A549 (cell line): Measurements from ENCODE around the gene FAM20C. TPM values are rescaled to one million over a fixed set of nuclear protein-coding genes. Genes with fewer than 3 reads are reported as not detected.
A peak's percentile ranks its signal among the peaks of the same experiment; 100 is the strongest.

ENCODE experiments used
- ATAC-seq, 2 experiments: fragments of 200-7000 bp in 1 of 2; fragments of >200 bp in 1 of 2; cut with Nextera tagmentation in 1 of 2; cut with Tn5 transposase in 1 of 2; 3 replicates each; pipeline versions ENCODE4 v1.8.0 to v1.9.1; 2018 to 2020; ENCODE audit warnings: mild to moderate bottlenecking in 1 of 2, moderate library complexity in 1 of 2
- CTCF ChIA-PET: fragments of 300-600 bp; sonication (Branson Sonifier 250); formaldehyde crosslinking; extraction: SDS; loops from one replicate; lab custom pipeline; 2021; ENCODE audit warnings: antibody characterized with exemption, inconsistent platforms; lab: Yijun Ruan, JAX
- POLR2A ChIA-PET: fragments of 350-600 bp; formaldehyde crosslinking; extraction: SDS; loops from one replicate; lab custom pipeline; 2021; ENCODE audit warnings: antibody characterized with exemption, inconsistent platforms; lab: Yijun Ruan, JAX
- DNase-seq, 2 experiments: peaks; one replicate each; pipeline versions ENCODE4 v3.0.0 to v3.0.0-alpha.2; 2011 to 2016; ENCODE audit warnings: low read depth in 1 of 2, low spot score in 1 of 2
- FAIRE-seq: peaks from 2 replicates; lab custom pipeline; 2011; peaks lifted over from hg19 to GRCh38; lab: Jason Lieb, UNC
- H3K27ac ChIP-seq, 2 experiments: fragments of >200 bp; sonication (Bioruptor Twin); formaldehyde crosslinking; 3 replicates each; pipeline ENCODE4 v1.5.1; 2016 to 2017
- H3K4me1 ChIP-seq: fragments of >200 bp; sonication (Bioruptor Twin); formaldehyde crosslinking; 3 replicates; pipeline ENCODE4 v1.6.1; 2016
- H3K4me2 ChIP-seq: fragments of >200 bp; sonication (Bioruptor Twin); formaldehyde crosslinking; 3 replicates; pipeline ENCODE4 v1.6.1; 2016
- H3K4me3 ChIP-seq: fragments of >200 bp; sonication (Bioruptor Twin); formaldehyde crosslinking; 3 replicates; pipeline ENCODE4 v1.5.1; 2016
- H3K9me3 ChIP-seq: fragments of >200 bp; sonication (Bioruptor Twin); formaldehyde crosslinking; 3 replicates; pipeline ENCODE4 v1.6.1; 2016
- CBX8 ChIP-seq: fragments of 200-600 bp; sonication (generic); IDR thresholded peaks from 2 replicates; pipeline ENCODE4 v1.6.1; 2016
- CHD4 ChIP-seq: fragments of 200-600 bp; sonication (generic); IDR thresholded peaks from 2 replicates; pipeline ENCODE4 v1.6.1; 2016; ENCODE audit warnings: antibody characterized with exemption, mild to moderate bottlenecking, borderline replicate concordance
- ESRRA ChIP-seq: fragments of 150-350 bp; IDR thresholded peaks from 2 replicates; pipeline ENCODE4 v1.6.1; 2014; ENCODE audit warnings: mild to moderate bottlenecking, low read length, borderline replicate concordance
- FOSL2 ChIP-seq, 2 experiments: fragments of 450-650 bp in 1 of 2; fragments of >200 bp in 1 of 2; sonication (Bioruptor Twin) in 1 of 2; formaldehyde crosslinking; IDR thresholded peaks; 2 replicates each; pipeline versions ENCODE4 v1.5.0 to v1.6.1; 2016 to 2020; ENCODE audit warnings: mild to moderate bottlenecking in 1 of 2, moderate library complexity in 1 of 2
- JUN ChIP-seq, 2 experiments: fragments of >200 bp; sonication (Bioruptor Twin); formaldehyde crosslinking; IDR thresholded peaks; 2 replicates in 1 of 2; 3 replicates in 1 of 2; pipeline ENCODE4 v1.6.1; 2016 to 2017
- KDM1A ChIP-seq: fragments of 200-600 bp; sonication (generic); IDR thresholded peaks from 2 replicates; pipeline ENCODE4 v1.6.1; 2016; ENCODE audit warnings: low read depth, mild to moderate bottlenecking
- MAFK ChIP-seq: fragments of 450-650 bp; IDR thresholded peaks from 2 replicates; pipeline ENCODE4 v1.6.1; 2014; ENCODE audit not compliant: partially characterized antibody
- MAX ChIP-seq: IDR thresholded peaks from 2 replicates; pipeline ENCODE4 v1.6.1; 2012
- NPAS2 ChIP-seq: fragments of 250-450 bp; sonication (Bioruptor Pico); IDR thresholded peaks from 2 replicates; pipeline ENCODE4 v1.8.0; 2022; ENCODE audit warnings: mild to moderate bottlenecking, moderate library complexity, borderline replicate concordance
- NR3C1 ChIP-seq: fragments of >200 bp; sonication (Bioruptor Twin); formaldehyde crosslinking; IDR thresholded peaks from 3 replicates; pipeline ENCODE4 v1.6.1; 2017
- POLR2A ChIP-seq: IDR thresholded peaks from 2 replicates; pipeline ENCODE4 v1.6.1; 2012; ENCODE audit warnings: mild to moderate bottlenecking, low read length
- POLR2AphosphoS2 ChIP-seq: conservative IDR thresholded peaks from 2 replicates; pipeline ENCODE4 v1.6.1; 2012; ENCODE audit warnings: low read length, improper control_type of control experiment, inconsistent platforms
- RAD21 ChIP-seq, 2 experiments: fragments of >200 bp in 1 of 2; sonication (Bioruptor Twin) in 1 of 2; formaldehyde crosslinking in 1 of 2; IDR thresholded peaks in 1 of 2; conservative IDR thresholded peaks in 1 of 2; 2 replicates in 1 of 2; 3 replicates in 1 of 2; pipeline ENCODE4 v1.6.1; 2012 to 2018; ENCODE audit warnings: inconsistent platforms in 1 of 2
- SREBF2 ChIP-seq: fragments of 450-650 bp; IDR thresholded peaks from 2 replicates; pipeline ENCODE4 v1.6.1; 2014; ENCODE audit warnings: mild to moderate bottlenecking, moderate library complexity
- TP53 ChIP-seq: fragments of 250-450 bp; sonication (Bioruptor Pico); IDR thresholded peaks from 2 replicates; pipeline ENCODE4 v1.5.0; 2021; ENCODE audit warnings: mild to moderate bottlenecking, moderate library complexity
- USF2 ChIP-seq: fragments of 450-650 bp; IDR thresholded peaks from 2 replicates; pipeline ENCODE4 v1.6.1; 2014; ENCODE audit warnings: antibody characterized with exemption
- ZC3H11A ChIP-seq: fragments of 450-650 bp; IDR thresholded peaks from 2 replicates; pipeline ENCODE4 v1.6.1; 2014; ENCODE audit warnings: antibody characterized with exemption, mild to moderate bottlenecking
- ZFP36 ChIP-seq: fragments of 450-650 bp; IDR thresholded peaks from 2 replicates; pipeline ENCODE4 v1.6.1; 2014; ENCODE audit warnings: borderline replicate concordance; ENCODE audit not compliant: partially characterized antibody
- ZNF302 ChIP-seq: fragments of 250-450 bp; sonication (Bioruptor Pico); IDR thresholded peaks from 2 replicates; pipeline ENCODE4 v1.9.0; 2021; ENCODE audit warnings: inconsistent platforms, mild to moderate bottlenecking, moderate library complexity
- ZSCAN20 ChIP-seq: fragments of 250-450 bp; sonication (Bioruptor Pico); IDR thresholded peaks from 2 replicates; pipeline ENCODE4 v1.8.0; 2022; ENCODE audit warnings: mild to moderate bottlenecking, moderate library complexity
- WGBS: methylation state at CpG from one replicate; pipeline ENCODE4 v1.1.6; 2017; ENCODE audit errors: missing lambda C conversion rate; 5-methylcytosine and 5-hydroxymethylcytosine counted together
- polyA plus RNA-seq, 4 experiments: library from polyadenylated mRNA; depleted of rRNA in 3 of 4; stranded (reverse); fragments of >200 nt; fragmentation: RNase III in 1 of 4; extraction: RNeasy Plus Mini Kit Qiagen cat#74134 plus additional on column Dnase treatment in 1 of 4; gene quantifications; 2 replicates in 3 of 4; 3 replicates in 1 of 4; pipeline ENCODE4 v1.2.3, GENCODE V29; 2011 to 2017

The FAM20C gene
- polyA plus RNA-seq, 2 of the 4 experiments (the other 2 are of a cell fraction) = 5.6 to 20.3 TPM

DNA sequence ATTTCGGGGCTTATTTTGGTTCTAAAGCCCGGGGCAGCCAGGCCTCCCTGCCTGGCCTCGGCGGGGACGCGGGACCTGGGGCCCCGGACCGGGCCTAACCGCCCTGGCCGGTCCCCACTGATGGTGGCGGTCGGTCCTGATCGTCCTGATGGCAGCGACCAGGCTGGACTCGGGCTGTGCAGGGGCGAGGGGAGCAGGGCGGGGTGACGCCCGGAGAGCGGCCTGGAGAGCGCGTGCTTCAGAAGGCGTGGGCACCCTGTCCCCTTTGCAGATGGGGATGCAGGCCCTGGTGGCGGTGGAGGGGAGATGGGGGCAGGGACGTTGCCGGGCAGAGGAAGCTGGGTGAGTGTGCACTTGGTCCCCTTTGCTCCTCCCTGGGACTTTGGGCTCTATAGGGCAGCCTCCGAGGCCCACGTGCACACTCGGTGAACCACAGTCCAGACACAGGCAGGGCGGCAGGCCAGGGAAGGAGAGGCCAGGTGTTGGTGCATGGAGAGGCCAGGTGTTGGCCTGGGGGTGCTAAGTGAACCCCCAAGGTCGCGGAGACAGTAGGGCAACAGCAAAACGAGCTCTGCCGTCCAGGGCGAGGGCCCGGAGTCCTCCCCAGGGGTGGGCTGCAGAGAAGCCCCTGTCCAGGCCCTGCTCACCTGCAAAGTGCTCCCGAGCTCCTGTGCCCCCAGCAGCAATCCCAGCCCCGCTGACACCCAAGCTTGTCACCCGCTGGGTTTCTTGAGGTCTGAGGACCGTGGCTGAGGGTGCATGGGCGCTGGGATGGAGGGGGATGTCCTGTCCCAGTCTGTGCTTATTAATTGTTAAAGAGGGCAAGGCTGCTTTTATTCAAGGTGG, 42.4 kb upstream of the FAM20C start:
- peaks cover 8% of the 10 kb centered on the region for H3K4me1 ChIP-seq
- POLR2A ChIA-PET = interaction anchor here (1.0 to 1.5 kb wide), 5 partner anchors 9 to 85 kb away, joined by 3 to 5 read pairs (median 3); partner anchors contain the start of gene FAM20C
- WGBS = 65% methylated on average over 38 of the region's 41 CpGs
- peak overlapping the region; percentile 94 for H3K4me2 ChIP-seq
- peak overlapping the region; percentile 45 for H3K4me3 ChIP-seq
- CTCF ChIA-PET = interaction anchor here (1.0 kb wide), 1 partner anchor 12 kb away, joined by 3 read pairs; no protein-coding TSS in a partner anchor
- peak overlapping the region; percentile 91 to 98 for H3K27ac ChIP-seq
- no peaks in the 10 kb centered on the region for H3K9me3 ChIP-seq
- TF ChIP-seq SREBF2 = no peak
- peak; percentile 30; the same call in 1 of the 2 replicates for TF ChIP-seq POLR2A
- no peak for TF ChIP-seq NR3C1
- DNase-seq (no peak), FAIRE-seq (no peak), ATAC-seq (peak; percentile 47 to 56; a peak in 5 of 6 replicates)

- ChIA-PET POLR2A (no interaction called here), CTCF (interaction anchor here (1.0 kb wide), 1 partner anchor 12 kb away, joined by 3 read pairs; no protein-coding TSS in a partner anchor)
- 90% methylated on average over 13 of the region's 13 CpGs for WGBS
- FAIRE-seq (no peak), ATAC-seq (no peak), DNase-seq (no peak)
- Histone ChIP-seq H3K4me2 (no peak overlapping the region), H3K9me3 (no peaks in the 10 kb centered on the region), H3K27ac (no peak overlapping the region), H3K4me1 (peaks cover 13% of the 10 kb centered on the region), H3K4me3 (no peak overlapping the region)
- no peak for TF ChIP-seq JUN (IDR thresholded peaks at IDR 0.05)
These were observed 41.6 kb upstream of the FAM20C start for GRCh38 chr7:150811-151221.

DNA sequence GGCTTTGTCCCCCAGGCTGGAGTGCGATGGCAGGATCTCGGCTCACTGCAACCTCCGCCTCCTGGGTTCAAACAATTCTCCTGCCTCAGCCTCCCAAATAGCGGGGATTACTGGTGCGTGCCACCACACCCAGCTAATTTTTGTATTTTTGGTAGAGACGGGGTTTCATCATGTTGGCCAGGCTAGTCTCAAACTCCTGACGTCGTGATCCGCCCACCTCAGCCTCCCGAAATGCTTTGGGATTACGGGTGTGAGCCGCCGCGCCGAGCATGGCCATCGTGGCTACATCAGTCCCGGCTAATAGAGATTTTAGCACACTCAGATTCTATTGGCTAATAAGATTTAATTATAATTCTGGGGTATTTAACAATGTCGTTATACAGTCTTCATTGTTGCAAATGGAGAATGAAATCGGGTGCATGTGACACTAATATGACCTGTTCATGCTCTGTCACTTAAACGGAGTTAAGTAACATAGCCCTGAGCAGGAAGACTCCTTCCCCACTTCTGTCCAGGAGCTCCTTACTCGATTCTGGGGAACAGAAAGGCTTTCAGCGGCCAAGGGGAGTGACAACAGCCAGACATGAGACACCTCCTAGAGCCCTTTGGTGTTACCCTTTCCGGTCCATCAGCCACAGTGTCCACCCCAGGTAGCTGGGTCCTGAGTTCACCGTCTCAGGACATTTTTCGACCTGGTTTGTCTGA, 40.9 kb upstream of the FAM20C start:
- ATAC-seq = no peak
- Histone ChIP-seq H3K4me3 (no peak overlapping the region), H3K4me2 (no peak overlapping the region), H3K4me1 (peaks cover 16% of the 10 kb centered on the region)
- CTCF ChIA-PET = interaction anchor here (0.6 to 1.2 kb wide), 3 partner anchors 10 to 87 kb away, joined by 3 read pairs; no protein-coding TSS in a partner anchor
- TF ChIP-seq FOSL2 (IDR thresholded peaks at IDR 0.05) (no peak), FOSL2 (CRISPR knock-in tag; IDR thresholded peaks at IDR 0.05) (no peak), ZFP36 (no peak), TP53 (CRISPR knock-in tag) (no peak), CHD4 (no peak), POLR2AphosphoS2 (no peak), KDM1A (no peak), MAFK (no peak), RAD21 (conservative IDR thresholded peaks at IDR 0.05 in 1 of 2, IDR thresholded peaks at IDR 0.05 in 1 of 2) (no peak), ZSCAN20 (CRISPR knock-in tag) (no peak), CBX8 (no peak), ZC3H11A (no peak), NPAS2 (no peak), MAX (no peak), USF2 (no peak), POLR2A (no peak), ESRRA (no peak), ZNF302 (CRISPR knock-in tag) (no peak)
- TF ChIP-seq, all 56 proteins: peak for 0
- no peak overlapping the region for H3K27ac ChIP-seq
- POLR2A ChIA-PET = no interaction called here
- DNase-seq = no peak
- no peaks in the 10 kb centered on the region for H3K9me3 ChIP-seq
- FAIRE-seq = no peak
- 89% methylated on average over 24 of the region's 25 CpGs for WGBS
